HS-5 (cell line): ENCODE data around the gene DIPK1A.
"Not testable (repeated sequence)": the region's sequence is repeated elsewhere in the genome, so short reads cannot be mapped to it uniquely, and the experiment has no call there.

Source experiments
- DNase-seq: peaks from one replicate; pipeline ENCODE4 v3.0.0-alpha.2; 2012; ENCODE audit warnings: low read depth

Gene DIPK1A

DNA sequence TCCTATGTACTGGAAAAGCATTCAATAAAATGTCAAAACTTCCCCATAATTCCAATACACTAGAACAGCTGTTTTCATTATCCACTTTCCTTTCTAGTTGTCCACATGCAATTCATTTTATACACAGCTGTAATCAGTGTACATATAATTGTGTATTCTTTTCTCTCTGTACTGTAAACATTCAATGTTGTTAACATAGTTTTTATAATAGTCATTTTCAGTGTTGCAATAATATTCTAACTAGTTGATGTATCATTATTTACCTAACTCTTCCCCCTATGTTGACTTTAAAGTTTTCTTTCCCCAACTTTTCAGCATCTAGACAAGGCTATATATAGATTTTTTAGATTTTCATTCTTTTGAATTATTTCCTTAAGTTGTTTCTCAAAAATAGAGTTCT, 44.4 kb downstream of the DIPK1A start:
- DNase-seq = no peak

DNA sequence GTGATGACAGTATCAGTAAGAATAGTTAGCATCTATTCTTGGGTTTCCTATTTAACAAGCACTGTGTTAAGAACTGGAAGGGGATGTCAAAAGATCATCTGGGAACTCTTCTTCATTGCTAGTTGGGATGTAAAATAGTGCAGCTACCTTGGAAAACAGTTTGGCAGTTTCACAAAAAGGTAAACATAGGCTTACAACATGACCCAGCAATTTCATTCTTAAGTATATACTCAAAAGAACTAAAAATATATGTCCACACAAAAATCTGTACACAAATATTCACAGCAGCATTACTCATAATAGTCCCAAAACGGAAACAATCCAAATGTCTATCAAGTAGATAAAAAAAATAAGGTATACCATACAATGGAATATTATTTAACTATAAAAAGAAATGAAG, 45.7 kb downstream of the DIPK1A start:
- DNase-seq = no peak

DNA sequence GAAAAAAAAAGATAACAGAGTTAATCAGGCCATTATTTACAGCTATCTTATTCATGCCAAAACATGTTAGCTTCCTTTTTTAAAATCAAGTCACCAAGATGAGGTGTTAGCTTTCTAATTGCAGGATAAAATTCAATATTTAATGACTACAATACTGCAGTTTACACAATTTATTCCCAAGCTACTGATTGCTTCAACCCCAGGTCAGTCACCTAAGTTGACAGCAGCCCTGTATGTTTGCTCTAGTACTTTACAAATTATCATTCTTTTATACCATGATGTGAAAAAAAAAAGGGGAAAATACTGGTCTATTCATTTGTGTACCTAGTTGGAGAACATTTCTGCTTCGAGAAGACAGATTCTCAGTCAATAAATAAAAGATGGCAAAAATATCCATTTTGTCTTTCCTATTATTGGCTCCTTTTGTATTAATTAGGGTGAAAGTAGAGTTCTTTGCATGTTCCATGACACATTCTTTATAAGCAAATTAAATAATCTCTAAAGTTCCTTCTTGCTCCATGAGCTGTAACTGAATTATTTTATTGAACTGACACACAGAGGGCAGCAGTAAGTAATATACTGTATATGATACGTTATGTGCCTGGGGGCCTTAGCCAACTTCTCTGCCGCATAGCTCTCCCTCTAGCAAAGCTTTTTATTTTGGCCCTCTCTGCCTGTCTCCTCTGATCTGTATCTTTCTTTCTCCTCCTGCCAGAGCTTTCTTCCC, 48.0 kb downstream of the DIPK1A start:
- DNase-seq = no peak

DNA sequence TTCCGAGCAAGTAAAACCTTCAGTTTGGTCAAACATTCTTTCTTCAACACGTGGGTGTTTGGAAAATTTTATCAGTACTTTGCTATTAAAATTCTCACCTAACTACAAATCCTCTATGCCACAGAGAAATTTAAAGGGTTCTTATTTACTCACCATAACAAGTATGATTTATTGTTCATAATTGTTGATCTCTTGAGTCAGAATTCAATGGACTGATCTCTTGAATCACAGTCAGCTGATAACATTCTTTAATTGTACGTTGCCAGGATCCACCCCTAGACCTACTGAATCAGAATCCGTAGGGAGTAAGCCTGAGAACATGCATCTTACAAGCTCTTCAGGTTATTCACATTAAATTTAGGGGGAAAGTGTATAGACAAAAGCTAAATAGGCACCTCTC, 51.2 kb downstream of the DIPK1A start:
- no peak for DNase-seq

DNA sequence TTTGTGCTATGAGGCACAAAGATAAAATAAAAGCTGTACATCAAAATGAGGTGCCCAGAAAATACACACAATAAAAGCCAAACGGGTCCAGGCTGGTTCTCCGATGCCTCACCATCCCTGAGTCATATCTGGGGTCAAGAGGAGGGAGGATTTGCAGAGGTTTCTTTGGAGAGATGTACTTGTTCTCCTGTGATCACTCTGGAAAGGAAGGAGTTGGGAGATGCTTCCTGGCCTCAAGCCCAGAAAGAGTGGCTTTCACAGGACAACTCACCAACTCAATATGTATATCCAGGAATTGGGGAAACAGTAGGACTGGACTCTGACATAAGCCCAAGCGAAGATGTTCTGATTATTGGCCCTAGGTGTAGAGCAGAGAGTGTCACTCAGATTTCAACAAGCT, 51.9 kb downstream of the DIPK1A start:
- peak; percentile 97 for DNase-seq

DNA sequence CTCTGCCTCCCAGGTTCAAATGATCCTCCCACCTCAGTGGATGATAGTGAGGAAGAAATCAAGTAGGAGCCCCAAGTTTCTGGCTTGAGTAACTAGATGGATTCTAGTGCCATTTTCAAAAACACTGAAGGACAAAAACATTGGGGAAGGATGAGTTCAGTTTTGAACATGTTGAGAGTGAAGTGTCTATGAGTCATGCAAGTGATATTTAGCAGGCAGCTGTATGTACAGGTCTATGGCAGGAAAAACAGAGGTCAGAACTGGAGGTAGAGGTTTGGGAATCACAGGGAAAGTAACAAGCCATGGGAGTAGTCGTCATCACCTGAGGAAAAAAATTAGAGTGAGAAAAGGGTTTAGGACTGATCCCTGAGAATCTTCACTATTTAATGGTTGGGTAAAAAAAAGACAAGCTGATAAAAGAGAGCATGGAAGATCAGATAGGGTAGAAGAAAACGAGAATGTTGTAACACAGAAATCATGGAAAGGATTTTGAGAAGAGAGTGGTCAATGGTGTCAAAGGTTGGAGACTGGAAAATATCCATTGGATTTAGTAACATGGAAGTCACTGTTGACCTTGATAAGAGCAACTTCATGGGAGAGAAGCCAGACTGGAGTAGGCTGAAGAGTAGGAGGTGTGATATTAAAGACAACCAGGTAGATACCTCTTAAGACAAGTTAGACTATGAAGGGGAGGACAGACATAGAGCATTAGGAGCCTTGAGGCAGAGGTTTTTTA, 53.1 kb downstream of the DIPK1A start:
- DNase-seq = no peak

DNA sequence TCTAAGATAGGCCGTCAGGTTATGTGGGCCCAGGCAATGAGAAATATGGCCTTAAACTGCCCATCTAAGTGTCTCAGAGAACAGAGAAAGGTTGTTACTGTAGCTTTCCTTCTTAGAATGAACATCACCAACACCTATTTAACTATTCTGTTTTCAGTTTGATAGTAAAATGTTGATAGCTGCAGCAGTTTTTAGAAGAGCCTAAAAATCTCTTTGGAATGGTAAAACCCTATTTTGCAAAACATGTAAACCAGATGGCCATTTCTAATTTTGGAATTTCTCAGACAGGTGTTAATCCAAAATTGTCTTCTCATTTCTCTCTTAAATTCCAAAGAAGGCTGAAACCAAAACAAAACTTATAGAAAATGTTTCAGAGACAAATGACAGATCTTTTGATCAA, 57.5 kb downstream of the DIPK1A start:
- no peak for DNase-seq

DNA sequence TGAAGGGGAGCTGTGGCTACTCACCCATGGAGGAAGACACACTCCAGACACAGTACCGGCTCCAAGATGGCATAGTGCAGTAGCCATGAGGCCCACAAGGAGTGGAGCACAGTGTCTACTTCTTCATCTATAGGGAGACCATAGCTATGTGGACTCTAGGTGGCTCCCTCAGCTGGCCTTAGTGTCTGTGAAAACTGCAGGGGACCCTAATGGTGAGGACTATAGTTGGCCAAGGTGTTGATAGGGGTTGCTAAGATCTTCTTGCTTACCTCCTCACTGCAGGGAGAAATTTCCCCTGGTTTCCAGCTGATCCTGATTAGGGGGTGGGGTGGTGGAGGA, 58.9 kb downstream of the DIPK1A start:
- DNase-seq = no peak

DNA sequence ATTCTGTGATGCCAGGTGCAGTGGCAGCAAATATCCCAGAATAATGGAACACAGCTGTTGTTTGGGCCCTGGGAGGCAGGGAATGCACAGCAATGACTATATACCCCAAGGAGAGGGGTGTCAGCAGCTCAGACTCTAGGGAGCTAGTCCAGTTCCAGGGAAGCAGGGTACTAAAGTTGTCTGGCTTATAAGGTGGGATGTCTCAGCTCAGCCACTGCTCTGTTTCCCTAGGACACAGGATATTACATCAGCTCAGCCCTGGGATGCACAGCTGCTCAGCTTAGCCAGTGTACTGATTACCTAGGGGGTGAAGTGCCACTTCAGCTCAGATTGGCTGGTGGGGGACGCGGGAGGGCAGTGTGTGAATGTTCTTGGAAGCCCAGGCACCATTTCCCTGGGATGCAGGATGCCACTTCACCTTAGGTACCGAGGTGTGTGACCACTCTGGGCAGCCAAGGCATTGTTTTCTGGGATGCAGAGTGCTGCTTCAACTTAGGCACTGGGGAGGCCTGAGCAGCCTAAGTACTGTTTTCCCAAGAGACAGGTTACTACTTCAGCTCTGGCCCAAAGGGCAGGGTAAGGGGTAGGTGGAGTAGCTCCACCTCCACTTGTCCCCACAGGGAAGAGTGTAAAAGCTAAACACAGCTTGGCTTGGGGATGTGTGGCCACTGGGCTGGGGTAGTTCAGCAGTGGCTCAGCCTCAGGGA, 59.4 kb downstream of the DIPK1A start:
- no peak for DNase-seq

DNA sequence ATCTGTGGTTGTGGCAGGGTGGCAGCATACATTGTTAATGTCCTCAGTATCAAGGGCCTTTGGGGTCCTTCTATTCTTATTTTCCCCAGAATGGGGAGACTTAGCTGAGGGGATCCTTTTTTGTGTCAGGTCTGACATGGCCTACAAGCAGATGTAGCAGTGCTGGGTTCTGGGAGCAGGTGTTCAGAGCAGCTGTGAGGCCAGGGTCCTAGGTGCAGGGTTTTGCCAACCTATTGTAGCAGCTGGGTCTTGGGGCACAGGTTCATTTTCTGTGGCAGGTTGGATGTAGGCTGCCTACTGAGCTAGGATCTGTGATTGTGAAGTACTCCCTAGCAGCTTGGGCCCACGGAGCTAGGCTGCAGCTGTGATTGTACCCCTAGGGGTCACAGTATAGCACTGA, 60.1 kb downstream of the DIPK1A start:
- no peak for DNase-seq

DNA sequence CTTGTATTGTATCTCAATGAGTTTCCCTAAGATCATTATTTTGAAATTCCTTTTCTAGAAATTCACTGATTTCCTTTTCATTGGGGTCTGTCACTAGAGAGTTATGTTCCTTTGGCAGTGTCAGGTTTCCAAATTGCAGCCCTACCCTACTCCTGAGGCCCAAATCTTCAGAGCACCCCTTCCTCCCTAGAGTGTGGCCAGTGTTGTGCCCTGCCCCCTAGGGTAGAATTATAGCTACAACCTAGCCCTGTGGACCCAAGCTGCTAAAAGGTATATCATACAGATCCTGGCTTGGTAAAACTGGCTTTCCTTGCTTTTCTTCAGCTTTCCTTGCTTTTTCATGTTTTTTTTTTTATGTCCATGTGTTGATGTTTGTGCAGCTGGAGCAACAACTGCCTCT, 60.7 kb downstream of the DIPK1A start:
- no peak for DNase-seq

DNA sequence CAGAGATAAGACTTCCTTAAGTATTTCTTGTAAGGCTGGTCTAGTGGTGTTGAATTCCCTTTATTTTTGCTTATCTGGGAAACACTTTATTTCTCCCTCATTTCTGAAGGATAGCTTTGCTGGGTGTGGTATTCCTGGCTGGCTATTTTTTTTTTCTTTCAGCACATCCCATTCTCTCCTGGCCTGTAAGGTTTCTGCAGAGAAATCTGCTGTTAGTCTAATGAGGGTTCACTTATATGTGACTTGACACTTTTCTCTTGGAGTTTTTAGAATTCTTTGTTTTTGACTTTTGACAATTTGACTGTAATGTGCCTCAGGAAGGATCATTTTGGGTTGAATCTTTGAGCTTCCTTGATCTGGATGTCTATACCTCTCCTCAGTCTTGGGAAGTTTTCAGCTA, 61.5 kb downstream of the DIPK1A start:
- DNase-seq = no peak

DNA sequence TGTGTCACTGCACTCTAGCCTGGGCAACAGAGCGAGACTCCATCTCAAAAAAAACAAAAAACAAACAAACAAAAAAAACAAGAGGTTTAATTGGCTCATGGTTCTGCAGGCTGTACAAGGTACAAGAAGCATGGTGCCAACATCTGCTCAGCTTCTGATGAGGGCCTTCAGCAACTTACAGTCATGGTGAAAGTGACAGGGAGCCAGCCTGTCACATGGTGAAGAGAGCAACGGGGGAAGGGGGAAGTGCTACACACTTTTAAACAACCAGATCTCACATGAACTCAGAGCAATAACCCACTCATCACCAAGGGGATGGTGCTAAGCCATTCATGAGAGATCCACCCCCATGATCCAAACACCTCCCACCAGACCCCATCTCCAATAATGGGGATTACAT, 63.2 kb downstream of the DIPK1A start:
- not testable (repeated sequence) for DNase-seq

DNA sequence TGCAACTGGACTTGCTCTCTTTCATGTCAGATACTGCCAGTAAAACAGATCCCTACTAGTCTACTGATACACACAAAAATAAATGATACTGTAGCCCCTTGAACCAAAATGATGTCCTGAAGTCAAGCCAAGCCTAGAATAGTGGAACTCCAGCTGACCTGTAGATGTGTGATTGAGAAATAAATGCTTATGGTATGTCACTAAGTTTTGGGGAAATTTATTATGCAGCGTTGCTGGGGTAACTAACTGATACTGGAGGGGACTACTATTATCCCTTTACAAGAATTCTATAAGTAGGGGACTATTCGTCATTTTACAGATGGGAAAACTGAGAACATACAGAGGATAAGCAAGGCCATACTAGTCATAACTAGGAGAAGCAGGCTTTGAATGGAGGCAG, 73.8 kb downstream of the DIPK1A start:
- no peak for DNase-seq

DNA sequence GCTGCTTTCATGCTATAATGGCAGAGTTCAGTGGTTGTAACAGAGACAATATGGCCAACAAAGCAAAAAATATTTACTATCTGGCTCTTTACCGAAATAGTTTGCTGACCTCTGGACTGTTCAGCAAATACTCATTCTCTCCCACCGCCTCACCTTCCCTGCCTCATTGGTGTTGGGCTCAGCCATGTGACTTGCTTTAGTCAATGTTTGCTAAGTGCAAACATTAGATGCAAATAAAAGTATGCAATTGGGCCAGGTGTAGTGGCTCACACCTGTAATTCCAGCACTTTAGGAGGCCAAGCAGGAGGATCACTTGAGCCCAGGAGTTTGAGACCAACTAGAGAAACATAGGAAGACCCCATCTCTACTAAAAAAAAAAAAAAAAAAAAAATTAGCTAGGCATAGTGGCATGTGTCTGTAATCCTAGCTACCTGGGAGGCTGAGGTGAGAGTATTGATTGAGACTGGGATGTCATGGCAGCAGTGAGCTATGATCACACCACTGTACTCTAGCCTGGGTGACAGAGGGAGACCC, 74.3 kb downstream of the DIPK1A start:
- no peak for DNase-seq

DNA sequence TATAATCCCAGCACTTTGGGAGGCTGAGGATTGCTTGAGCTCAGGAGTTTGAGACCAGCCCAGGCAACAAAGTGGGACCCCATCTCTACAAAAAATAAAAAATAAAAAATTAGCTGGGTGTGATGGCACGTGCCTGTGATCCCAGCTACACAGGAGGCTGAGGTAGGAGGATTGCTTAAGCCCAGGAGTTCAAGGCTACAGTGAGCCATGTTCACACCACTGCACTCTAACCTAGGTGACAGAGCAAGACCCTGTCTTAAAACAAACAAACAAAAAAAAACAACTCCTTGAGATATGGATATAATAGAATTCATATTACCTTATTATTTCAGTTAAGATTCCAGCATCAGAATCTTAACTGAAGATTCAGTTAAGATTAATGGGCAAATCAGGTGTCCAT, 77.1 kb downstream of the DIPK1A start:
- DNase-seq = no peak

DNA sequence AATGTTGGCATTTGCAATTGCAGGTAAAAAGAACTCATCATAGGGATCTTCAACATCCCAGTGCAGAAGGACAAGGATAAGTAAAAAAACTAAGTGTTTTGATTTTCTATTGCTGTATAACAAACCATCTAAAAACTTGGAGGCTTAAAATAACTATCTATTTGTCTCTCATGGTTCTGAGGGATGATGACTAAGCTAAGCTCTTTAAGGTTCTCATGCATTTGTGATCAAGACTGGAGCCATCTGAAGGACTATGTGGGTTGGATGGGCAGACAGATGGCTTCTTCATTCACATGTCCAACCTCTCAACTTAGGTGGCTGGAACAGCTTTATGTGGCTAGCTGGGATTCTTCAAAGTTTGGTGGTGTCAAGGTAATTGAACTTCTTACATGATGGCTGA, 78.0 kb downstream of the DIPK1A start:
- no peak for DNase-seq

DNA sequence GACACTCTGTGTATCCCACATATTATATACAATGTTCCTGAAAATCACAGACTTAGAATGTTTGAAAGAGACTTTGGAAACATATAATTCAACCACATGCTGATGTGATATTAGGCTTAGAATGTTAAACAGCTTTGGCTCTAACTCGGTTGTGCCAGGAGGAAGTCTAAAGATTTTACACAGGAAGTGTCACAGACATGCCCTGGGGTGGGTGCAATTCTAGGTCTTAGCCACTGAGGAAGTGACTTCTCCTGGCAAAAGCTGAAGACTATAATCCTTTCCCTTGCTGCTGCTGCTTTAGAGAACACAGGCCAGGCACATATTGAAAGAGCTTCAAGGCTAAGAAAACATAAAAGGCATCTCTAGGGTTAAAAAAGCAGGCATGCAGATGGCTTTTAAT, 78.4 kb downstream of the DIPK1A start:
- DNase-seq = no peak

DNA sequence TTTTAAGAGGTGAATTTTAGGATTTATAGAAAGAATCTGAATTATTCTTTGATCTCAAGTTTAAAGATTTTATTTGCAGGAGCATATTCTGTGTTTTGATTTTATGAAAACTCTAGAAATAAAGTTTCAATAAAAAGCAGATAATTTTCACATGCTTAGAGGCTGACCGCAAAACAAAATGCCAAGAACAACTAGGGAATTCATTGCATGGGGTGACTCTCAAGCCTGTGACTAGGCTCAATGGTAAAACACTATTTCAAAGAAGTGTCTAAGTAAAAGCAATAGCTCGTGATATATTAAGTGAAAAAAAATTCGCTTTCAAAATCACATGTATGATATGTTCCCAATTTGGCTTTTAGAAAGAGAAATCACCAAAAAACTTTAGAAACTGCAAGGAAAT, 79.9 kb downstream of the DIPK1A start:
- DNase-seq = no peak

DNA sequence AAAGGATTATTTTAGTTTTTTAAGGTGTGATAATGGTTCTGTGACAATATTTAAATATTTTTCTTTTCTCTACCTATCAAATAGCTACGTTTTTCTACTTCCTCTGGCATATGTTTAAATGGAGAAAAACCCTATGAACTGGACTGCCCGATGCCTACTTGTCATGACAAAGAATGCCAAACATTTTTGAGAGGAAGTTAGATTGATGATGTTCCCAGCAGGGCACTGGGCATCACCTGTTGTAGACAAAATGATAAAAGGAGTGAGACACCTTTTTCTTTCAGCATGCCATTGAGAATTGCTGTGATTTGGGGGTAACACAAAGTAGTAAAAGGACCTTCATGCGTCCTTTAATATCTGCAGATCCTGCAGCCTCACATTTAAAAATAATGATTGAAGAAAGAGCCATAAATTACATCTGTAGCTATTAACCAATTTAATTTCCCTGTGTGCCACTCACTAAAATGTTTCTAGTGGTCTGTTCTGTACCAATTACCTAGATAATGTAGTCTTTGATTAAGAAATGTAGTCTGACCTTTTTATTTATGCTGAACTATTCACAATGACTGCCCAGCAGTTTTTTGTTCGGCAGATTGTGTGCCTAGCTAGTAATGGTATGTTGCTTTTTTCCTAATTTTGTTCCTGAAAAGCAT, 81.8 kb downstream of the DIPK1A start:
- DNase-seq = no peak

DNA sequence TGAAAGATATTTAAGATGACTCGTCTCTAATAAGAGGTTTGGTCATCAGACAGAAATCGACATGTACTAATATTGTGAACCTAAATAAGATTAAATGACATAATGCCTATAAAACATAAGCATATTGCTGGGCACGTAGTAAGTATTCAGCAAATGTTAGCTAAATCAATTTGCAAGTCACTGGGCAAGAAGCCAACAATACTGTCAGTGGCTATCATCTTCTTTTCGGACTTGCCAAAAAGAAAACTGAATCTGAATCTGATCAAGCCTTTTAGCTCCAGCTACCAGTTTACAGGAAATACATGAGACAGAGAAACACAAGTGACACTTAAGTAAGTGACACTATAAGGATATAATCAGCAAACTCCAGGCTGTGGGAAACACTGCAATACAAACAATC, 83.5 kb downstream of the DIPK1A start:
- no peak for DNase-seq

DNA sequence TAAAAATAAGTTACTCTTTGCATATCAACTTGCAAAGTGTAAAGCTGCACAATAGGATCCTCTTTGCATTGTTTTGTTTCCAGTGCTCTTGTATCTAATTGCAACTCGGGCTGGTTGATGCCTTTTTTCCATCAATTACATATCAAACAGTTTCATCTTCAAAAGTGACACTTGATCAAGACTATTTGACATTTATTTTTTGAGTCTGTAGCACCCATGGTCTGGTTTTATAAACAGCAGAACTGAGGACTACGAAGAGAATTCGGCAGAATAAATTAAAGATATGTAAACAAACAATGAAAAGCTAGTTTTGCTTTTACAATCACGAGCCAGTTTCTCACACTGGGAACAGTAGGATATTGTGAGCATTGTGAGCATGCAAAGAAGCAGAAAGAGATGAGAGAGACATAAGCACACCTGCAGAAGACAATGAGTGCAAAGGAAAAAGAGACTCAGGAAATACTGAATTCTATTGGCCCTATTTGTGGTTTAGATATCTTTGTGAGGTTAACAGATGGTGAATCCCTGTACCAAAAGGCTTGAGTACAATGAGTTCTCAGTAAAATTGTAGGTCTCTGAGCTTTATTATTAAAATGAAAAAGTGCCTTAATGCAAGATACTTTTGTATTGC, 84.1 kb downstream of the DIPK1A start:
- no peak for DNase-seq
